DMS79 treated with DMSO at 0.1 percent for 48 hours (cell line): Measurements from ENCODE around the gene EXOC6B.

Source experiments
- DNase-seq: peaks from one replicate; lab custom pipeline; 2025; lab: John Stamatoyannopoulos, UW

The EXOC6B gene

DNA sequence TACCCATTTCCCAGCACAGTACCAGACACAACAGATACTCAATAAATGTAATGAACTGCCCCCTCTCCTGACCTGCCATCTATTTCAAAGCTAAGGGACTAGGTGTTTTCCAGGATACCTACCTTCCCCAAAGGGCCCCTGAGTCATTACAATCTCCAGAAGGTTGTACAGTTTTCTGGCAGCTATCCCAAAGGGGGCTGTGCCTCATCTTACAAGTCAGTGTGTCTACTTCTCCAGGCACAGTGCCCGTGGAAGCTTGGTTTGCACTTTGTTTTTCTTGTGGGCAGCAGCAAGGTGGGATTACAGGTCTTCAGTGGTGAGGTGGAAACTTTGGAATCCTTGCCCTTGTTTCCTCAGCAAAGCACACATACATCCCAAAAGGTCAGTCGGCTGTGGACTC lies 615.4 kb downstream of the EXOC6B start:
- DNase-seq: no peak

DNA sequence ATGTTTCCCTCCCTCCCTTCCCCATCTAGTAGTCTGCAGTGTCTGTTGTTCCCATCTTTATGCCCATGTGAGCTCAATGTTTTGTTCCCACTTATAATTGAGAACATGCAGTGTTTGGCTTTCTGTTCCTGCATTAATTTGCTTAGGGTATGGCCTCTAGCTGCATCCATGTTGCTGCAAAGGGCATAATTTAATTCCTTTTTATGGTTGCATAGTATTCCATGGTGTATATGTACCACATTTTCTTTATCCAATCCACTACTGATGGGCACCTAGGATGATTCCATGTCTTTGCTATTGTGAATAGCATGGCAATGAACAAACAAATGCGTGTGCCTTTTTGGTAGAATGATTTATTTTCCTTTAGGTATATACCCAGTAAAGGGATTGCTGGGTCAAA lies 617.6 kb downstream of the EXOC6B start:
- no peak for DNase-seq

DNA sequence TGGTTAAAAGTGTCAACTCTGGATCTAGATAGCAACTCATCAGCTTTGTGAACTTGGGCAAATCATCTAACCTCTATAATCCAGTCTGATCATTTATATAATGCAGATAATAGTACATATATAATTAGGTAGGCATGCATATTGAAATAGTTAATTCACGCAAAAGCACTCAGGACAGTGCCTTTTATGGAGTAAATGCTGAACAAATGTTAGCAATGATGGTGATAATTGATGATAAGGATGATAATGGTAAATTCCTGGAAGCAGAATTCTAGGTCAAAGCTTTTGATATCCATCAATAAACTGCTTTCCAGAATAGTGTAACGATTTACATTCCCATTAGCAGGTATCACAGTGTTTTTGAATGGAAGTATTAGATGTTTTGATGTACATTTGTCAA lies 618.5 kb downstream of the EXOC6B start:
- DNase-seq: no peak

DNA sequence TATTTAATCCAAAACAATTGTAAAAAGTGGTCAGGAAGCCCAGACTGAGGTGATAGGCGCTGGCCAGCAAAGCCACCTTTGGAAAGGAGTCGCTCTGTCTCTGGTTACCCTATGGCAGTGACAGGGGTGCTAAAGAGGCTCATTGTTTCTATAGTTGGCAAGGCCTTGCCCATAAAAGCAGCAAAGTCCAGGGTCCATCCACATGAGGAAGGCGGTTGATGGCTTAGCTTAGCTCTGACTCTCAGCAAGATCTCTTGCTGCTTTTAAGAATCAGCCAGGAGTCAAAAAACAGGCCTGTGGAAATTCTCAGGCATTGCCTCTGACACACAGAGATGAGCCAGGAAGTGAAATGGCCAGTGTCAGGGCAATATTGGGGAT lies 620.3 kb downstream of the EXOC6B start:
- no peak for DNase-seq

DNA sequence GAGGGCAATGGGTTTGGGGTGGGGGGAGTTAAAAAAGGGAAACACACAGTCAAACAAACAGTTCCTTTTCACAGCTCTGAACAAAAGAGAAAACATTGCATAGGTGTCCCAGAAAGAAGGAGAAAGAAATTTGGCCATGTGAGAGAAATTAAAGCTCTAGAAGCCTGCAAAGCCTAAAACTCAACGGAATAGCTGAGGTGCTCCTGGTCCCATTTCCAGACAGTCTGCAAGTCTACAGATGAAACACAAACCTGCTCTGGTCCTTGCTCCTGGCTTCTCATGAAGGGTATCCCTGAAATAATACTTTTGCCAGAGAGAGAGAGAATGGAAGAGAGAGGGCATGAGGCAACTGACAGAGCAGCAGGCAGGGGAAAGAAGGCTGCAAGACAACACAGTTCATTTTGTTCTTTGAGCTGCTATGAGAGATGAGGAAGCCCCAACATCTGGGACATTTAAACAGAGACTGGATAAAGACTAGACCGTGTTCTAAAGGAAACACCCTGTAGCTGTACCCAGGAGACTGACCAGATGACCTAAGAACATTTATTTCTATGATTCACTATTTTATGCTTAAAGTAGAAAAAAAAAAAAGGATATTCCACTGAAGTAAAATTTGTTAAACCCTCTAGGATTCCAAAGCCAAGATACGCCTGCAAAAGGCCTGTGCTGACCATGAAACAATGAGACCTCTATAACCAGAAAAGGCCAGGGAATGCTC lies 620.9 kb downstream of the EXOC6B start:
- DNase-seq: no peak

DNA sequence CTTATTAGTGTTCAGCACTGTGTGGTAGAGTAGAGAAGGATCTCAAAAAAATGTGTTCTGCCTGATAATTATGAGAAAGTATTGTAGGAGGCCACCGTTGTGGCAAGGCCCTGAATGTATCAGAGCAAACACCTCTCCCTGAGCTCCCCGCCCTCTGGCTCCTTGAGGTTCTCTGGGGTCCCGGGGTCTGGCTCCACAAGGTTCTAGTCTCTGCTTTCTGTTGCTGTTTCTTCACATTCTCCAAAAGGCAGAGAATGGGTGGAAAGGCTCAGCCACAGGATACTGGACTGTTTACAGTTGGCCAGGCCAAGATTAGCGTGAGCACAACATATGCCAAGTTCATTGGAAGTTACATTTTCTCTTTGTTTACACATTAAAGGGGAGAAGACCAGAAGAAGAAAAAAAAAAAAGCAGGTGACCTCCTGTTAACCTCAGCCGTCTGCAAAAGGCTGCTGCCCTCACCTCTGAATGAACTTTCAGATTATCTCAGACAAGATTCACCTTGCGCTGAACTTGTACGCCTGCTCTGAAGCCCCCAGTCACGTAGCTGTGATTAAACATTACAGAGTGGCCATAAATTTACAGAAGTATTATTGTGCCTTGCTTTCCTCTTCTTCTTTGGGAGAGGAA lies 621.6 kb downstream of the EXOC6B start:
- DNase-seq: no peak

DNA sequence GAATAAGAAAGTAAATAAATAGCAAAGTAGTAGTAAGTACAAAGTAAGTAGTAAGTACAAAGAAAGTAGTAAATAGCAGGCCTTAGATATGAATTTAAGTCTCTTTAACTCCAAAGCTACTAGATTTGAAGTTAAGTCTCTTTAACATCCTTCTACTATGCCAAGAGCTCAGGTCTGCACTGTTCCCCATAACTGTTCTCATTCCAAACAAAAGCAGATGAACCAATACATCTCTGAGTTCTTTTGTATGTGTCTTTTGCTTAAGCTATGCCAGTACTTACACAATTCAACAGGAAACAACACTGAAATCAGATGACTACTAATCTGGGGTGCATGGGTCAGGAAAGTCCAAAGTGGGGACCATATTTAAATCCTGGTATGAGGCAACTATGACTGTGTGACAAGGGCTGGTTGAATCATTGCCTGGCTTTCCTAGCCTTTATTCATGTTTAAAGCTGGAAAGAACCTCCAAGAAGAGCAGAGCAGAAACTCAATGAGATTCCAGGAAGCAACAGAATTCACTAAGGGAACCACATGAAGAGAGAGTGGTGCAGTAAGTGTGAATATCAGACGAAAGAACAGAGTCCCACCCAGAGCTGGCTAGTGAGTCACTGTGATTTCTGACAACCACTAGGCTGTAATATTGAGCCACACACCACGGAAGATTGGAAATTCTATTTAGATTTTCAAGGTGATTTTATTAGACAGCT lies 627.1 kb downstream of the EXOC6B start:
- DNase-seq: no peak

DNA sequence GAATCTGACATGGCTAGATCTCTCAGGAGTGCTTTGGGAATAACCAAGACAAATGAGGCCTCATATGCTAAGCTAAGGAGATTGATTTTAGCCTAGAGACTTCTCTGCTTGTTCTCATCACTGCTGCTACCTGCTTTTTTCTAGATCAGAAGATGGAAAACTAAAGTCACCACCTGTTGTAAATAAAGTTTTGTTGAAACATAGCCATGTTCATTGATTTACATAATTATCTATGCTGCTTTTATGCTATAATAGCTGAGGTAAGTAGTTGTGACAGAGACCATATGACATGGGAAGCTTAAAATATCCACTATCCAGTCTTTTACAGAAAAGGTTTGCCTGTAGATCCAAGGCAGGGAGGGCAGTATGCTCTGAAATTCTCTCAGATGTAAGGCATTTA lies 632.1 kb downstream of the EXOC6B start:
- DNase-seq: no peak

DNA sequence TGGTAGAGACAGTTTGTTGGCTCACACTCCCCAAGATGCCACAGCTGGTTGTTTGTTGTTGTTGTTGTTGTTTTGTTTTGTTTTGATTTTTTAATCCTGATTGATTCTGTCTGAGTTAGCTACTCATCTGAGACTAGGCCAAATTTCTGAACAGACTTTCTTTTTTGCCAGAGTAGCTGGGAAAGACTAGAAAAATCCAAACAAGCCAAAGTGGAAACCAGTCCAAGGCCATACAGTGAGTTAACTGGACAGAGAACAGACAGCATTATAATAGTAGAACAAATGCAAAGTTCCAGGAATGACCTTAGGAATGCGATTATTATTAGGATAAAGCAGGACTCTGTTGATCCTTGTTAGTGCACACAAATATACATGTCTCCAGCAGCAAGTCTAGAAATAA lies 634.4 kb downstream of the EXOC6B start:
- no peak for DNase-seq

DNA sequence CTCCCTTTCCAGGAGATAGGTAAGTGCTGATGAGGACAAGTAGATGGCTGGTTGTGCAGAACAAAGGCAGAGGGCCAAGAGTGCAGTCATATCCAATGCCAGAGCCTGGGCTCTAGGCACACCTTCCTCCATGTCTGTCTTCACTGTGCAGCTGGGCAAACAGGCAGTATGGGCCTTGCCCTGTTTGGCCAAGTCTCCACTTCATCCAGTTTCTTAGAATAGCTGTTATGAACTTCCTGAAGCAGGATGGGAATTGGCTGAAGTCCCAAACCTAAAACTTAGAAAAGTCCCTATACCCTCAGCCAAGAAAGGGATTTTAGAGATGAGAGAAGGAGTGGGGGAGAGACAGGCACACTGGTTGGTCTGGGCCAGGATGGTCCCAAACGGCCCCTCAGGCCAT lies 640.6 kb downstream of the EXOC6B start:
- DNase-seq: no peak

DNA sequence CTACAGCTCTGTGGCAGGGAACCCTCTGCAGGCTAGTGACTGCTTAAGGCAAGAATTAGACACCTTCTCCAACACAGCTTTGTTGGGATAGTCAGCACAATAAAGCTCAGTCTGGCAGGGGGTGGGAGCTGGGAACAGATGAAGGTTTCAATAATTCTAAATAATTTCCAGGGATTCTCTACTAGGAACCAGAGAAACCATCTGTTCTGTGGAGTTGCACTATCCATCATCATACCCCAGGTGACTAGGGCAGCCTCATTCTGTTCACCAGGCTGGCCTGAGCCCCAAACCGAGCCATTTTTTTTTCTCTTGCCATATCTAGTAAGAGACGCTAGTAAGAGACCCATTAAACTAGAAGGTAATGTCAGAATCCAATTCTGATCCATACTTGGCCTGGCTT lies 642.4 kb downstream of the EXOC6B start:
- DNase-seq: no peak

DNA sequence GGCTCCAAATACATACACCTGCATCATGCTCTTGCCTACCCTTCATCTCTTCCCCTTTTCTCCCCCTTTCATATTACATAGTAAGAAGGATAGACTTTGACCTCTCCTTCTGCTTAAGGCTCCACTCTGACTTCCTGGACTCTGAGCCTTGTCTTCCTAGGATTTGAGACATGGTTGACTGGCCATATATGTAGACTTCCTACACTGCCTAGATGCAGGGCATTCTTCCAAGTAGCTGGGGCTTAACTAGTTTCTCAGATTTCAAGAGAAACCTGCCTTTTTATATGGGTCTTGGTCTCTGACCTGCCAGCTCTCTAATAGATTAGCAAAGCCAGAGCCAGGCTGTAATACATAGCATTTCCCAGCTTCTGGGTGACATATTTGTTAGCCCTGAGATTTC lies 642.8 kb downstream of the EXOC6B start:
- no peak for DNase-seq

DNA sequence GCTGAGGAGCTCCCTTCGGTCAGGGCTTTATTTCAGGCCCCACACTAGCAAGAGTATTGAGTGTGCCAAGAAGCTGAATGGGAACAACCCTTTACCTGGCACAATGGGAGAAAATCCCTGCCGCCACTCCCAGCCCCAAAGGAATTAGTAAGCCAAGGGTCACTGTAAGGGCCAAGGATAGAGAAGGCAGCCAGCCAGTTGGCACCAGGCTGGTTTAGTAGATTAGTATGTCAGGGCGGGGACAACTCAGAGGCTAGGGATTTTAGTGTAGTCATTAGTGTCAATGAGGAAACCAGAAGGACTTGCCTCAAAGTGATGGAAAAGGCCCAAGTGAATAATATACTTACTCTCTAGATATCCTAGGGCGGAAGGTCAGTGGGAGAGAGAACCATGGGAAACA lies 643.3 kb downstream of the EXOC6B start:
- no peak for DNase-seq

DNA sequence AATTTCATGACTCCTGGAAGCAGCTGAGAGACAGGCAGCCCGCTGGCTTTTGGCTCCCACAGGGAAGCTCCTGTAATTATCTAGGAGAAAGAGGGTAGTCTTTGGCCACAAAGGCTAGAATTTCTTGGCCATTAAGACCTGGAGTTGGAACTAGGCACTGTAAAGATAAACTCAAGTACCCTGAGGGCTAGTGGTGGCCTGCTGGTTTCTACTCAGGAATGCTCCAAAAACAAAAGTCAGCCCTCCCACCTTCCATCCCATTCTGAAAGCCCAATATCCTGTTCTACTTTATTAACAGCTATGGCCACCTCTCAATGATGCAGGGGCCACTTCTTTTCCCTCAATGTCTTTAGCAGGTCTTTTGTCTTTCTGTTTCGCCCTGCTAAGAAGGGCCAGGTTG lies 644.2 kb downstream of the EXOC6B start:
- no peak for DNase-seq

DNA sequence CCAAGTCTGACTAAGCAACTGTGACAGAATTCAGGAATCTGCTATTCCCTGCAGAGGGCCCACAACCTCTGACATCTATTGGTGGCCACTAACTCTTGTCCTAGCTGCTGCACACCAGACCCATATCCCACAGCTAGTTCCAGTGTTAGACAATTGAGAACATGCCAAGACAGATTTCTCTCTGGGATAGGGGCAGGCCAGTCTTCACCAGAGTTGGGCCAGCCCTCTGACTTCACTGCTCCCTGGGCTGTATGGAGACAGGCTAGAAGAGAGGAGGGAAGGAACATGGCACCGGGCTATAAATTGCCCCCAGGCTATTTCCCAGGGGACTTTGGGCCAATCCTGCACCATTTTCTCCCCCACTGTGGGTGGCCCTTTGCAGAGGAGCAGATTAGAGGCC lies 645.5 kb downstream of the EXOC6B start:
- no peak for DNase-seq

DNA sequence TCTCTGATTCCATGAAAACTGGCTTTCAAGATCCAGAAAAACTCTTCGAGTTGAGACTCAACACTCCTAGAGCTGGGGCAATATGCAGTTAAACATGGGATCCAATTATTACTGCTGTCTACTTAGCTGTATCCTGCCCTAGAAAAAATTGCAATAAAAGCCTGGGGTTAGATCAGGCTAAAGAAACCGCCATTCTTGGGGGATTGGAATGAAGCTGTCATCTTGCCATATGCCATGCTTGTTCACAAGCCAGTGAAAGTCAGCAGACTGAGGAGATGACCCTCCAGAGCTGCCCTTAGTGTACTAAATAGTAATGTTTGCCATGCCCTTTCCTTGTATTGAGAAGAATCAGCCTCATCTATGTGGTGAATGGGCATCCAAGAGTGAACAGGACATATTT lies 647.3 kb downstream of the EXOC6B start:
- no peak for DNase-seq

DNA sequence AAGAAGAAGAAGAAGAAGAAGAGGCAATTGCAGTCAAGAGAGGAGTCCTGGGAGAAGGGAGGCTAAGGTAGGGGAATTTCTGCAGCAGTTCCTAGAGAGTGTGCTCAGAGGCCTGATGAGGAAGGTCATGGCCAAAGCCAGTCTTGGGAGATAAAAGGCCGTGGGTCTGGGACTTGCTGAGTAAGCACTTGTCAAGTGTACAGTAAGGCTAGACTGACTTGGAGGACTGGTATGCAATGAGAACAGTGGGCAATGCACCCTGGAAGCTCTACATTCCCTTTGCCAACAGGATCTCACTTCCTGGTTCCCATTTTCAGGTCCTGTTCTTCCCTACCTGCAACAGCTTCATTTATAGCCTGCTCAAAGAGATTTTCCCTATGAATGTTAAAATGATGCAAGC lies 649.6 kb downstream of the EXOC6B start:
- no peak for DNase-seq

DNA sequence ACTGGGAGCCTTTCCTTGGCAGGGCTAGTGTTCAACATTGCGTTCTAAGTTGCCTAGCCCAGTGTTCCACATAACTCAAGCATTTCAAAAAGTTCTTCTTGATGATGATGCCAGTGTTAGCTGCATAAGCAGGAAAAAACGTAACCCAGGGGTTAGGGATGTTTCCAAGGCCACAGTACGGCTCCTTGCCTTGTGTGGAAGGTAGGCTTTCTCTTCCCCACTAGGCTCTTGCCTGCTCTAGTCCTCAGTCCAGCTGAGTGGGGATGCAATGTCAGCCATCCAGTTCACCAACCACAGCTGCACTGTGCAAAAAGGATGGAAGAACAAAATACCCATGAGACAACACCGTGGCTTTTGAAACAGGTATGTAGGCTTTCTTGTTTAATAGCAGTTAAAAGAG lies 650.2 kb downstream of the EXOC6B start:
- DNase-seq: no peak

DNA sequence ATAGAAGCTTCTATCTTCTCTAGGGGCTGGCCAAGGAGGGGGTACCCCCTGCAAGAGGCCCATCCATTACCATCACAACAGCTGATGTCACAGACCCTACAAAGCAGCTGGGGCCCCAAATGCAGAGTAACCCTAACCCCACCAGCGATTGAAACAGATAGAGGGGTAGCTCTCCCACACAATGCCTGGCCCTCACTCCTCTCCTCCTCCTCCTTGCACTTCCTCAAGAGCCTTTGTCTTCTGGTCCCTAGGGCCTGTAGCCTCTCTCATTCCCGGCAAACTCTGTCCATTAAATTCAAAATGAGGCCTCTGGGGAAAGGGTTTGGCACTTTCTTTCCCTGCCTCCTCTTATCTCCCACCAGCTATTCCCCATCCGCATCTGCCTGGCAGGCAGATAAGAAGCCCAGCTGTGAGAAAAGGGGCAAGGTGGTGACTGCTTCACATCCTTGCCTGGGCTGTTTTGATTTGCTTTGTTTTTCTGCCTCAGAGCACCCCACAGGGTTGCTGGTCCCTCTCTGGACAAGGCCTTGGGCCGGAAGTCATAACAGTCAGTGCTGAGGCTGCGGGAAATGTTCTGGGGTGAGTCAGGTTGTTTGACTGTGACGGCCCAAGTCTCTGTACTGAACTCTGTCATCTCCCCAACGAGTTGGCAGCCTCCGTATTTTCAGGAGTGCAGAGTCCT lies 652.1 kb downstream of the EXOC6B start:
- no peak for DNase-seq

DNA sequence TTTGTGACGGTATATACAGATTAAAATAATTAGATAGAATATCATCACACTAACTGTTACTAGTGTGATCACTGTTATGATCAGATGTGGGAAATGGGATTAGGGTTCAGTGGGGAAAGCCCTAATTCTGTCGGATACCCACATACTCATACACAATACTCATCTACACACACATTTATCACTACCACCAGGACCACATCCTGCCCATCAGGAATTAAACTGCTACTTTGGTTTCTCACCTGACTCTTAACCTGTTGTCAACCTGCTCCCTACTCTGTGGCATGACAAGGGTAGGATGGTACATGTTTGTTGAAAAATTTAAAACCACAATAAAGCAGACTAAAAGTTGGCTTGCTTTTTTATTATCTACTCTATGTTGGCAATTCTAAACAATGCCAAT lies 653.4 kb downstream of the EXOC6B start:
- DNase-seq: no peak

DNA sequence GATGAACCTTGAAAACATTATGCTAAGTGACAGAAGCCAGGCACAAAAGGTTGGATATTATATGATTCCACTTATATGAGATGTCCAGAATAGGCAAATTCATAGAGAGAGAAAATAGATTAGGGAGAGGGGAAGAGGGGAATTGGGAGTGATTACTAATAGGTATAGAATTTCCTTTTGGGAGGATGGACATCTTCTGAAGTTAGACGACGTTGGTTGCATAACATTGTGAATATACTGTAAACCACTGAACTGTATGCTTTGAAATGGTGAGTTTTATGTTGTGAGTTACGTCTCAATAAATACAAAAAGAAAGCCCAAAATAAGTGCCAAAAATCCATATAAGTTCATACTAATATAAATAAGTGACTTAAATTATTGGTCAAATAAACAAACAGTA lies 659.6 kb downstream of the EXOC6B start:
- DNase-seq: no peak

DNA sequence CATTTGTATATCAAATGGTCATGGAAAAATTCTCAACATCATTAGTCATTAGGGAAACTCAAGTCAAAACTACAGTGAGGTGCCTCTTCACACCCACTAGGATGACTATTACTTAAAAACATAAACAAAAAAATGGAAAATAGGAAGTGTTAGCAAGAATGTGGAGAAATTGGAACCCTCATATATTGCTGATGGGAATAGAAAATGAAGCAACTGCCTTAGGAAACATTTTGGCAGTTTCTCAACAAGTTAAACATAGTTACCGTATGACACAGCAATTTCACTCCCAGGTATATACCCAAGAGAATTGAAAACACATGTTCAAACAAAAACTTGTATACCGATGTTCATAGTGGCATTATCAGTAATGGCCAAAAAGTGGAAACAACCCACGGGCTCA lies 660.0 kb downstream of the EXOC6B start:
- no peak for DNase-seq

DNA sequence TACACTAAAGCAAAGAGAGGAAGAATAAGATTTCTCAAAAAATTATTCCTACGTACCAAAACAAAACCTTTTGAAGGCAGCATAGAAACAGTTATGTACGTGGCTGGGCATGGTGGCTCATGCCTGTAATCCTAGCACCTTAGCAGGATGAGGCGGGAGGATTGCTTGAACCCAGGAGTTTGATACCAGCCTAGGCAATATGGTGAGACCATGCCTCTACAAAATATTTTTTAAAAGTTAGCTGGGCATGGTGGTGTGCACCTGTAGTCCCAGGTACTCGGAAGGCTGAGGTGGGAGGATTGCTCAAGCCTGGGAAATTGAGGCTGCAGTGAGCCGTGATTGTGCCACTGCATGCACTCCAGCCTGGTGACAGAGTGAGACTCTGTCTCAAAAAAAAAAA lies 663.3 kb downstream of the EXOC6B start:
- no peak for DNase-seq
